ENCODE results near the gene ME2. TPM values are rescaled to one million over a fixed set of nuclear protein-coding genes. Genes with fewer than 3 reads are reported as not detected.

Gene ME2
- total and polyA plus RNA-seq, 2 of the 8 experiments (the other 6 are each of a cell fraction or from before 2014, with no cell fraction given) = 54.7 to 66.9 TPM

- Histone ChIP-seq H3K23me2 (ENCODE audit: low read depth, low read length) (no peaks in the 10 kb centered on the region), H4K20me1 (replicated peaks in 1 of 2; ENCODE audit: control insufficient read depth in 1 of 2, insufficient read depth in 2 of 2, low read length in 2 of 2) (no peaks in the 10 kb centered on the region), H3K14ac (ENCODE audit: insufficient read length) (no peak overlapping the region), H3K36me3 (ENCODE audit: control insufficient read depth in 2 of 4, insufficient read depth in 4 of 4, low read length in 3 of 4) (peaks cover 0 to 18% (median 1%) of the 10 kb centered on the region in 4 experiments; a peak in 5 of 8 replicates), H2BK5ac (ENCODE audit: low read depth, low read length) (no peak overlapping the region), H2AFZ (ENCODE audit: low read length) (no peak overlapping the region), H3K23ac (ENCODE audit: insufficient read length) (no peak overlapping the region), H3K27ac (ENCODE audit: low read depth, low read length) (no peak overlapping the region), H2AK5ac (ENCODE audit: low read depth, low read length) (no peak overlapping the region), H2BK120ac (replicated peaks; ENCODE audit: low read depth, low read length) (no peak overlapping the region), H4K91ac (replicated peaks; ENCODE audit: insufficient read length, low read length) (no peak overlapping the region), H3K79me2 (ENCODE audit: control insufficient read depth in 1 of 2, insufficient read depth in 2 of 2, low read length in 2 of 2) (no peaks in the 10 kb centered on the region), H3K9ac (replicated peaks in 1 of 4; ENCODE audit: extremely low read depth in 1 of 4, low read depth in 3 of 4, low read length in 3 of 4) (no peak overlapping the region), H2BK15ac (ENCODE audit: low read length) (no peak overlapping the region), H4K8ac (ENCODE audit: extremely low read depth, insufficient read depth, low read length) (no peak overlapping the region), H3K9me3 (ENCODE audit: insufficient read depth in 2 of 2, low read depth in 1 of 2, low read length in 1 of 2) (no peaks in the 10 kb centered on the region), H3K4ac (replicated peaks; ENCODE audit: insufficient read length, low read depth, low read length) (no peak overlapping the region), H3K4me1 (replicated peaks in 1 of 4; ENCODE audit: control insufficient read depth in 3 of 4, insufficient read depth in 4 of 4, low read length in 3 of 4) (no peaks in the 10 kb centered on the region), H3K18ac (ENCODE audit: extremely low read depth, low read length) (no peak overlapping the region), H4K5ac (ENCODE audit: insufficient read length, low read depth, low read length) (no peak overlapping the region), H3K4me2 (ENCODE audit: insufficient read depth in 1 of 2, low read depth in 2 of 2, low read length in 2 of 2) (no peak overlapping the region), H3K4me3 (ENCODE audit: extremely low read depth in 1 of 4, insufficient read depth in 2 of 4, low read depth in 3 of 4, low read length in 4 of 4) (no peak overlapping the region), H2BK20ac (ENCODE audit: low read length) (no peak overlapping the region), H3K79me1 (ENCODE audit: low read depth, low read length) (no peaks in the 10 kb centered on the region), H2BK12ac (ENCODE audit: low read depth, low read length) (no peak overlapping the region), H3K56ac (replicated peaks; ENCODE audit: insufficient read length, low read depth, low read length) (no peak overlapping the region), H3K27me3 (replicated peaks in 1 of 4; ENCODE audit: control insufficient read depth in 3 of 4, extremely low read depth in 1 of 4, insufficient read depth in 3 of 4, low read length in 3 of 4) (no peaks in the 10 kb centered on the region)
- FAIRE-seq = no peak
- no peak for DNase-seq (ENCODE audit: low read depth in 1 of 2, low spot score in 2 of 2)
- ChIA-PET CTCF (ENCODE audit: partially characterized antibody) (interaction anchor here (1.1 kb wide), 1 partner anchor 17 kb away, joined by 6 read pairs; no protein-coding TSS in a partner anchor), POLR2A (ENCODE audit: partially characterized antibody) (interaction anchor here (1.4 kb wide), 1 partner anchor 19 kb away, joined by 5 read pairs; the partner anchor contains the start of gene ELAC1)
- TF ChIP-seq PHF8 (conservative IDR thresholded peaks at IDR 0.05; ENCODE audit: low read depth, low read length) (no peak), ATF3 (IDR thresholded peaks at IDR 0.05; ENCODE audit: insufficient read depth, low read depth, low read length) (no peak), RXRA (IDR thresholded peaks at IDR 0.05; ENCODE audit: insufficient read depth, low read depth, low read length) (no peak), FOSL1 (IDR thresholded peaks at IDR 0.05; ENCODE audit: insufficient read depth, low read depth, low read length) (no peak), SRF (IDR thresholded peaks at IDR 0.05; ENCODE audit: low read depth, low read length) (no peak), MAX (IDR thresholded peaks at IDR 0.05) (no peak), GTF2F1 (IDR thresholded peaks at IDR 0.05; ENCODE audit: borderline replicate concordance, low read depth, low read length) (no peak), SIX5 (IDR thresholded peaks at IDR 0.05; ENCODE audit: low read depth, low read length) (no peak), CEBPB (IDR thresholded peaks at IDR 0.05; ENCODE audit: low read depth, low read length) (no peak), SAP30 (IDR thresholded peaks at IDR 0.05; ENCODE audit: insufficient read depth, insufficient replicate concordance, low read length) (no peak), POU5F1 (IDR thresholded peaks at IDR 0.05; ENCODE audit: low read depth, low read length) (no peak)
- 89% methylated on average over 6 of the region's 6 CpGs; no CpG with 5 or more reads in 1 of the 2 experiments for WGBS, 2 experiments (ENCODE audit: extremely low coverage in 1 of 2, insufficient coverage in 1 of 2, insufficient read length in 1 of 2, insufficient replicate concordance in 2 of 2, low coverage in 1 of 2, low lambda C conversion rate in 2 of 2, missing lambda C conversion rate in 1 of 2)
These were observed 70.3 kb downstream of the ME2 start for GRCh38 chr18:50949185-50949584.

Data from H1 (cell line).